Measurements from ENCODE around the gene PHF13.
"Not testable (repeated sequence)": the region's sequence is repeated elsewhere in the genome, so short reads cannot be mapped to it uniquely, and the experiment has no call there.

PHF13 gene

DNA sequence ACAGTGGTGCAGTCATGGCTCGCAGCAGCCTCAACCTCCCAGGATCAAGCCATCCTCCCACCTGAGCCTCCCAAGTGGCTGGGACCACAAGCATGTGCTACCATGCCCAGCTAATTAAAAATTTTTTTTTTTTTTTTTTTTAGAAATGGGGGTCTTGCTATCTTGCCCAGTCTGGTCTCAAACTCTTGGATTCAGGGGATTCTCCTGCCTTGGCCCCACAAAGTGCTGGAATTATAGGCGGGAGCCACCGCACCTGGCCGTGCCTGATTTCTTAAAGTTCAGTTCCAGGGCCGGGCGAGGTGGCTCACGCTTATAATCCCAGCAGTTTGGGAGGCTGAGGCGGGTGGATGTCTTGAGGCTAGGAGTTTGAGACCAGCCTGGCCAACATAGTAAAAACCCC, 17.5 kb downstream of the PHF13 start:
- no peak for DNase-seq

DNA sequence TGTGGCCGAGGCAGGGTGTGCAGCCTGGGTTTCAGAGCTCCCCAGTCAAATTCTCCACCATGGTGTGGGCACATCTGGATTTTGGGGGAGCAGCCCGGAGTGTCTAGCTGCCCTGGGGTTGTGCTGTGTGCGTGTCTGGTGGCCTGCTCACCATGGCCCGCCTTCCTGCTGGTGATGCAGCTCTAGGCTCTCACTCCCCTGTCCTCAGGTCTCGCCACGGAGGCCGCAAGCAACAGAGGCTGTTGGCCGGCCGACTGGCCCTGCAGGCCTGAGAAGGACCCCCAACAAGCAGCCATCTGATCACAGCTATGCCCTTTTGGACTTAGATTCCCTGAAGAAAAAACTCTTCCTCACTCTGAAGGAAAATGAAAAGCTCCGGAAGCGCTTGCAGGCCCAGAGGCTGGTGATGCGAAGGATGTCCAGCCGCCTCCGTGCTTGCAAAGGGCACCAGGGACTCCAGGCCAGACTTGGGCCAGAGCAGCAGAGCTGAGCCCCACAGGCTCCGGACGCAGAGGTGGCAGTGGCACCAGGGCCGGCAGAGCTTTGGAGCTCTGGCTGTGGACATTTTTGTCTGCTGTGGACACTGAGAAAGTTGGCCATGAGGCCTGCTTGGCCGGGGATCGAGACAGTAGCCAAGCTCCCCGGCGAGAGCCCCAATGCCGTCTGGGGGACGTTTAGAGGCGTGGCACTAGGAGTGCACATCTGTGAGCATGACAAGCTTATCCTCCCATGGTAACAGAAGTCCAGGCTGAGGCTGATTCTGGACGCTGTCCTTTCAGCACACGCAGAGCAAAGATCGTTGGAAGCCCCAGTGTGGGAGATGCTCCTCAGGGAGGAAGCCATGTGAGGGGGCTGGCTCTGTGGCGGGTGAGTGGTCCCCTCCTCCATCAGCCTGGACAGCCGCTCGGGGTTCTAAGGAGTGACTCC, 19.3 kb downstream of the PHF13 start:
- no peak for DNase-seq

DNA sequence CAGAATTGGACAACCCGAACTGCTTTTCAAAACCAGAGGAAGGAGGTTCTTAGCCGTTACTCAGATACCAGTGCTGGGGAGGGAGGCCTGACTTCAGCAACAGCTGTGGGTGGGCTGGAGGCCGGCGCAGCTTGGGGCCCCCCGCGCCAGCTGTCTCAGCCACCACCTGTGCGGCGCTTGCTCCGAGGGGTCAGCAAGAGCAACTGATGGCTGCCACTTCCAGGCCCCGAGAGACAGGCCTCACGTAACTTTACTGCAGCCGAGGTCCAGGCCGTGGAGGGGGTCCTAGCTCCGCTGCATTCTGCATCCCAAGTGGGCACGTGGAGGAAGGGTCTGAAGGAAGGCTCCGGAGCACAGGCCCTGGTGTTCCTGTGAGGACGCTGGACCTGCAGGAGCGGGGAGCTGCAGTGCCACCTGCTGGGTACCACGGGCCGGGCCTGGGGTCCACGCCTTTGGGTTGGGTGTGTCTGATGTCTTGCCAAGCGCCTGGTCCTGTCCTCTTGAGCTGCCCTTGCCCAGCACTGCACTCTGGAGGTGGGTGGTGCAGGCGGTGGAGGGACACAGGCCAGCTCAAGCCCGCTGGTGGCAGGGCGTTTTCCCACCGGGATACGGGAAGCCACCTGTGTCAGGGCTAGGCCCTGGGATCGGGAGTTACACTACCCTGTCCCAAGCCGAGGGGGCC, 21.0 kb downstream of the PHF13 start:
- peak; percentile 44 for DNase-seq

DNA sequence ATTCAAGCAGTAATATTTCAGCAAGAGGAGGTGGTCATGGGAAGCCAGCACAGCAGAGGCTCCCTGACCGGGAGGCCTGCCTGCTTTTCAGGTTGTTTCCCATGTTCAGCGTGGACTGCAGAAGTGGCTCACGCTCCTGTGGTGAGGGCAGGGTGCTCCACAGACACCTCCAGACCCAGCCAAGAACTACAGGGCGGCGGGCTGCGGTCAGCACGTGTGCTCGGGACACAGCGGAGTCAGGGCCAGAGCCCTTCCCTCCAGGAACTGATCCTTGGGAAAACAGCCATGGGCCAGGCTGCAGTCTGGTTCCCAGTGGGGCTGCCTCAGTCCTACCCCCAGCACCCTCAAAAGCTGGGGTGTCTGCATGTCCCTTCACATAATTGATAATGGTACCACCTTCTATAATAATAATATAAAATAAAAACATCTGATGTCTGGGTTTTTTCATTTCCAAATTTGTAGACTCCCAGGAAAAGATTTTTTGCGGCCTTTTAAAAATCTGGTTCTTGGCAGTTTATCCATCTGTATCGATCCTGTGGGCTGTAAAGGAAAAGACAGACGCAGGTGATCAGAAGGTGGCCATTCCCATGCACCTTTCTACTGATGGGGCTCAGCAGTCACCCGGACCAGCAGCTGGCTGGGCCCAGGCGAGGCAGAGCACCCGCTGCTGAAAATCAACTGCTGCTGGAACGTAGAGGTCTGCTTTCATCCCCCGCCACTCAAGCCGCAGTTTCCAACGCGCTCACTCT, 21.8 kb downstream of the PHF13 start:
- no peak for DNase-seq

DNA sequence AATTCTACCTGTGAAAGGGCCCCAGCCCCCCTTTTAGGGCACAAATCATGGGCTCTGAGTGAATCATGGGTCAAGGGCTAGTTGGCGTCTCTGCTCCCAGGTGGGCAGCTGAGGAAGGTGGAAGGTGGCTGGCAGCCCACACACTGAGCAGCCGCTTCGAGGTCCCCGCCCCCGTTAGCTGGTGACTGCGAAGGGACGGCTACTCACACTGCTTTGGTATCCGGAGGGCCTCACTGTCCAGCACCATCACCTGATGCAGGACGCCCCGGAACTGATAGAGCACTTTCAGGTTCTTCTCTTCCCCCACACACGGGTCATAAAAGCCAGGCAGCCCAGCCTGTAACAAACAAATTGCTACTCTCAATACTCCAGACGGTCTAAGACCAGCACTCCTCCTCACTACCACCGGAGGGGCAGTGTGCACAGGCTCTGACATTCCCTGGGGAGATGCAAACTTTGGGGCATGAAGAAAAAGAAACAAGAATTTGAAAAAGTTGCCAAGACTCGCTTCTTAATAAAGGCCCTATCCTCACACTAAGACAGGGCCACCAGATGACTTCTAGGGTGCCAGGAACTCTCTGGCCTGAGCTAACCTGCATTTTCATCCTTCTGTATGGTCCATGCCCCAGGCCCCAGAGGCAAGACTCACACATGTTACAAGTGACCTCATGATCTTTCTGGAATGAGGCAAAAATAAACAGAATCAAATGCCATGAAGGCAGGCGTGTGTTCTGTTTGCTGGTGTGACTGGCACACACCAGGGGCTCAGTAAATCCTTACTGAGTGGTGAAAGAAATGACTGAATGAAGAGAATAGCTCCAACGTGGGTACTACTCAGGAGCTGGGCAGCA, 22.6 kb downstream of the PHF13 start:
- no peak for DNase-seq

- DNase-seq = not testable (repeated sequence)
Observed at GRCh38 chr1:6636778-6637177, 23.2 kb downstream of the PHF13 start.

GRCh38 chr1:6637770-6638169, 24.2 kb downstream of the PHF13 start:
- DNase-seq = no peak

- DNase-seq = no peak
Observed at GRCh38 chr1:6638226-6638625, 24.7 kb downstream of the PHF13 start.

DNA sequence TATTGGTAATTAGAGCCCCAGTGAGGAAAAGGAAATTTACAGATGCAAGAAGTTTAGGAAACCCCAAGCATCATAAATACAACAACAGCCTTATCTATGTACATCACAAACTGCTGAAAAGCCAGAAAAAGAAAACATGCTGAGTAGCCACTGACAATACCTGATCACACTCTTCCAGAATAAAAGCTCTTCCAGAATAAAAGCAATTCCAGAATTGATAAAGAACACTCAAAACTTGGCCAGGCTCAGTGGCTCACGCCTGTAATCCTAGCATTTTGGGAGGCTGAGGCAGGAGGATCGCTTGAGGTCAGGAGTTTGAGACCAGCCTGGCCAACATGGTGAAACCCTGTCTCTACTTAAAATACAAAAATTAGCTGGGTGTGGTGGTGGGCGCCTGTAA, 27.3 kb downstream of the PHF13 start:
- DNase-seq = not testable (repeated sequence)

DNA sequence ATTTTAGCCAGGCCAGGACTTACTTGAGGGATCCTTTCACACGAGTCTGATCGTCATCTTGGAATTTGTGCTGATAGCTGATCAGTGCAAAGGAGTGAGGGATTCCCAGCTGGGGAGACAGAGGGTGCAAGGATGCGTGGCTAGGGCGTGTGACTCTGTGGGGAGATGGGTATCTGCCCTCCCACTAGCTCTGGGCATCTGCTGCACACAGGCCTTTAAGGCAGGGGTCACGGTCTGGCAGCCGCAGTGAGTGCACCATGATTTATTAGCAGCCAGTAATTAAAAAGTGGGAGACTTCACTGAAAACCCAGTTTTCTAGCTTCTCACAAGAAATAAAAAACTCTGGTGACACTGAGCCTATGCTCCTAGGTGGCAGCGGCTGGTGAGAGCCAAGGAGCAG, 31.5 kb downstream of the PHF13 start:
- no peak for DNase-seq

DNA sequence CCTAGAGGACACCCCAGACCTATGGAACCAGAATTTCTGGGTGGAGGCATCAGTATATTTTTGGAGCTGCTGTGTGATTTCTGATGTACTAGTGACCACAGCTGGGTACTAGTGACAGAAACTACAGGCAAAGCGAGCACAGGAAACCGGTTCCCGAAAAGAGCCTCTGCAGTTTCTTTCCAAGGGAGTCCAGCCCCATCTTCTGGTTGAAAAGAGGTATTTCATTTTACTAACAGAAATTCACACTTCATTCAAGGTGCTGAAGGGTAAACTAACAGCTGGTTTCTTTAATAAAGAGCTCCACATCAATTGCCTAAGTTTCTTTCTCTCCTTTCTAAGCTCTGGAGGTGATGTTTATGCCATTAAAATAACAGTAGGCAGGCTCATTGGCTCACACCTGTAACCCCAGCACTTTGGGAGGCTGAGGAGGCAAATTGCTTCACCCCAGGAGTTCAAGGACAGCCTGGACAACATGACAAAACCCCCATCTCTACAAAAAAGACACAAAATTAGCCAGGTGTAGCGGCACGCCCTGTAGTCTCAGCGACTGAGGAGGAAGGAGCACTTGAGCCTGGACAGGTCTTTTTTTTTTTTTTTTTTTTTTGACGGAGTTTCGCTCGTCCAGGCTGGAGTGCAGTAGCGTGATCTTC, 33.1 kb downstream of the PHF13 start:
- peak; percentile 11 for DNase-seq

- DNase-seq = no peak
Observed at GRCh38 chr1:6648556-6648955, 35.0 kb downstream of the PHF13 start.

DNA sequence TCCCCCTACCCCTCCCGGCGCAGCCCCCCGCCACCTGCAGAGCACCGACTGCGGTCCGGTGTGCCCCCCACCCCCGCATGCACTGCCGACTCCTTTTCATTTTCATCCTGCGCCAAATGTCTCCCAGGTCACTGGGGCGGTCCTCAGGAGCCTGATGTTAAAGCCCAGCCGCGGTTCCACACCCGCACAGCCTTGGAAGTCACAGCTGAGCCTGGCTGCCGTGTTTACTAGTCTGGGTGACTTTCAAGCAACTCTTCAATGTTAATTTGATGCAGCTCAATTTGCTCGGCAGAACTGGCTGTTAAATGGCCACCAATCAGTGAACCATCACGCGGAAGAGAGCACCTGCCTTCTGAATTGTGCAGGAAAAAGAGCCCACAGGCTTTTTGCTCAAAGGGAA, 38.4 kb downstream of the PHF13 start:
- DNase-seq = no peak

DNA sequence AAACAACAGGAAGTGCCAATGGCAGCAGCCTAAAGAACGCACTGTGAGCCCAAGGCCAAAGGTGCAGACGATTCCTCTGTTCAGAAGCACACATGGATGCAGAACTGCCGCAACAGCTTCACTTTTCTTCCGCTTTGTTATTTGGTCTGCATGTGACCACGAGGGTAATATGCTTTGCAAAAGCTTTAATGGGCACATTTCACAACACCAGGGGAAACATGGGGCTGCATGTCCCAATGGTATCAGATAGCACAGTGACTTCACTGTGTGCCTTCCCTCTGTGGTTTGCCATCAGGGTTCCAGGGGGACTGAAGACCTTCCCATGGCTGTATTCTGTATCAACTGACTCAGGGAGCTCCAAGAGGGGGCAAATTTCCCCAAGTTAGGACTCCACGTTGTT, 39.5 kb downstream of the PHF13 start:
- DNase-seq = no peak

DNA sequence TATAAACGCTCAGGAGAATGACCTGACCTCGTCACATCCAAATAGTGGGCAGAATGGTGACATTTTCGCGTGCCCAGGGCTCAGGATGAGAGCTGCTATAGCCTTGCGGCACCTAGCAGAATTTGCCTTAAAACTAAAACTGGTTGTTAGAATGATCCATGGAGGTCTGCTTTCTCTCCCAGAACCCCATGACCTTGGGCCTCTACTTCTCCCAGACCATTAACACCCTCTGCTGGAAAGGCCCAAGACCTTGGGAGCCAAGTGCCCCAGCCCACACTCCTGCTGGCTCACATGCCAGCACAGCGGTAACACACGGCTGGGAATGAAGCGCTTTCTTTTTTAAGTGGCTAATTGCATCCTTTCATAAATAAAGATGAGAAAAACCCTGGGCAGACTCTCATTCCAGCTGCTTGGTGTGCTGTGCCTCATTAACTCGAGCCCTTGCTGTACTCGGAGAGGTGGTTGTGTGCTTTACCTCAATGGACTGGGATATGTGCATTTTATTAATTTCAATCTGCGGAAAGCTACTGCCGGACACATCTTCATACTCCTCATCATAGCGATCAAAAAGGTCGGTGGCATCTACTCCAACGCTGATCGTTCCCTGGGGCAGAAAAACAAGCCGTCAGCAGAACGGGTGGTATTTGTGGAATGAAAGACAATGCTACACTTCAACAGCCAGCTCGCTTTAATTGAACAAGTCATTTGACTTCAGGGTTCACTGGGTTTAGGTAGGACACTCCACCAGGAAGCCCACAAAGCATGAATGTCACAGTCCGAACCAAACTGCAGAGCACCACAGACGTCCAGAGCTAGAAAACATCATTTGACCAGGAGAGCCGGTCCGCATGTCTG, 40.1 kb downstream of the PHF13 start:
- no peak for DNase-seq

DNA sequence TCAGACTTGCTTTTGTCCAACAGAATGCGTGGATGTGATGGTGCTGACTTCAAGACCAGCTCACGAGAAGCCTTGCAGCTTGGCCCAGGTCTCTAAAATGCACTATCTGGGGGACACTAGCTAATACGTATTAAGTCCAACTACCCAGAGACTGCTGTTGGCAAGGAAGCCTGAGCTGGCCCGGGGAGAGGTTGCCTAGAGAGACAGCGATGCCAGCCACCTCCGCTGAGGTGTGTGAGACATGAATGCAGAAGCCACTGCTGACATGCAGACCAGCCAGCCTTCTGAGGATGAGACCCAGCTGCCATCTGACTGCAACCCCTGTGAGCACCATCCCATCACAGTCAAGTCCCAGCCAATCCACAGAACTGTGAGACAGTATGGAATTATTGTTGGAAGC, 43.6 kb downstream of the PHF13 start:
- no peak for DNase-seq

- no peak for DNase-seq
Observed at GRCh38 chr1:6658359-6659060, 45.0 kb downstream of the PHF13 start.

DNA sequence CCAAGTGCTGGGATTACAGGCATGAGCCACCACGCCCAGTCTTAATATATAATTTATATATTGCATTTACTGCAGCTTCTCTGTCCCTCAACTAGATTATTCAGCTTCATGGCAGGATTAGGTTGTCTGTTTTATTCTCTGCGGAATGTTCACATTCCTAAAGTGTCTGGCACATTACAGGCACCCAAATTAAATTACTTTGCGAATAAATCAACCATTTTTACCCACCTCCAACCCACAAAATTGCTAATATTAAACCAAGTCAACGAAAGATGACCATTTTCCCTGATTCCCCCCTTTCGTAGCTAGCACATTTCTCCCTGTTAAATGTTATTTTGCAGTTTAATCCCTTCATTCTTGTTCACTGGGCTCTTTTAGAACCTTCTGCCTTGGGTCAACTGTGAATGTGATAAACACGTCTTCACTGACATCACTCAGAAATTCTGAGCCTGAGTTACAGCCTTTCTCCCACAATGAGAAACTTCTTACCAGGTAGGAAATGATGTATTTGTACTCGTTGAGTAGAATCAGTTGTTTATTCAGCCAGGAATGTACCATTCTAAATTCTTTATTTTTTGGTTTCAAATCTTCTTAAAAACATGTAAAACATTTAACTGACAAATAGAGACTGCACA, 47.0 kb downstream of the PHF13 start:
- DNase-seq = no peak

DNA sequence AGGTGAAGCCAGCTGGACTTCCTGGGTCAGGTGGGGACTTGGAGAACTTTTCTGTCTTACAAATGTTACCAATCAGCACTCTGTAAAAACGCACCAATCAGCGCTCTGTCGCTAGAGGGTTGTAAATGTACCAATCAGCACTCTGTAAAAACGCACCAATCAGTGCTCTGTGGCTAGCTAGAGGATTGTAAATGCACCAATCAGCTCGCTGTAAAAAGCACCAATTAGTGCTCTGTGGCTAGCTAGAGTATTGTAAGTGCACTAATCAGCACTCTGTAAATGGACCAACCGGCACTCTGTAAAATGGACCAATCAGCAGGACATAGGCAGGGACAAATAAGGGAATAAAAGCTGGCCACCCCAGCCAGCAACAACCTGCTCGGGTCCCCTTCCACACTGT, 48.9 kb downstream of the PHF13 start:
- DNase-seq = not testable (repeated sequence)

- no peak for DNase-seq
Observed at GRCh38 chr1:6666696-6667095, 53.2 kb downstream of the PHF13 start.

All from activated naive CD4-positive, alpha-beta T cell treated with Interleukin-2 at 50 U/mL for 16 hours (primary cell).